Measurements from ENCODE around the gene APC. TPM values are rescaled to one million over a fixed set of nuclear protein-coding genes. Genes with fewer than 3 reads are reported as not detected.

The APC gene
- total and polyA plus RNA-seq, 2 donors (not counting 1 experiment from before 2014, with no cell fraction given) = 8.1 to 55.8 TPM

GRCh38 chr5:112738191-112738560 lies 491 bp downstream of the APC start:
- ChIA-PET POLR2A (no interaction called here), CTCF (interaction anchor here (1.0 to 2.7 kb wide), 4 partner anchors 14 to 209 kb away, joined by 3 to 13 read pairs (median 4); no protein-coding TSS in a partner anchor)
- Histone ChIP-seq H3K4me2 (replicated peaks; ENCODE audit: low read depth, low read length, poor library complexity, severe bottlenecking) (peak overlapping the region; percentile 81), H3K79me2 (ENCODE audit: control insufficient read depth, insufficient read depth, low read length) (peaks cover 56% of the 10 kb centered on the region), H3K36me3 (replicated peaks in 1 of 2; ENCODE audit: control extremely low read depth in 1 of 2, control insufficient read depth in 1 of 2, extremely low read depth in 1 of 2, insufficient read depth in 2 of 2, low read length in 1 of 2) (peaks cover 0 to 1% of the 10 kb centered on the region in 2 experiments), H3K4me3 (ENCODE audit: control extremely low read depth in 1 of 5, extremely low read depth in 1 of 5, insufficient read depth in 1 of 5, low read depth in 2 of 5, low read length in 4 of 5) (peak overlapping the region; percentile 61 to 93 (median 71)), H3K27ac (ENCODE audit: low read length in 2 of 2) (peak overlapping the region in 1 of 2 donors; percentile 52), H3K9ac (ENCODE audit: low read length) (peak overlapping the region; percentile 93), H3K27me3 (replicated peaks in 1 of 4; ENCODE audit: control extremely low read depth in 1 of 4, control insufficient read depth in 3 of 4, insufficient read depth in 4 of 4, low read length in 3 of 4) (no peaks in the 10 kb centered on the region), H4K20me1 (ENCODE audit: control insufficient read depth, insufficient read depth, low read length, poor library complexity, severe bottlenecking) (peaks cover 4% of the 10 kb centered on the region), H2AFZ (ENCODE audit: insufficient read depth, low read depth, low read length, poor library complexity, severe bottlenecking) (peak overlapping the region; percentile 94), H3K9me3 (ENCODE audit: control extremely low read depth in 1 of 3, control insufficient read depth in 2 of 3, insufficient read depth in 1 of 3, low read length in 2 of 3) (no peaks in the 10 kb centered on the region), H3K4me1 (ENCODE audit: control insufficient read depth in 2 of 2, insufficient read depth in 2 of 2, low read length in 2 of 2) (peaks cover 7 to 12% of the 10 kb centered on the region in 2 donors)
- Mint-ChIP-seq H3K4me1 (peaks cover 27% of the 10 kb centered on the region), H3K9me3 (ENCODE audit: insufficient read depth) (no peaks in the 10 kb centered on the region), H3K27ac (peak overlapping the region; percentile 83), H3K4me3 (peak overlapping the region; percentile 98), H3K27me3 (no peaks in the 10 kb centered on the region)
- WGBS (ENCODE audit: insufficient coverage) = 29% methylated on average over 4 of the region's 5 CpGs
- intact Hi-C loops (cut with micrococcal nuclease) = no loop called here
- ATAC-seq (ENCODE audit: low read depth) (no peak), DNase-seq (peak; percentile 23)
- no peak for TF ChIP-seq CTCF (IDR thresholded peaks at IDR 0.05)
- TF ChIP-seq EZH2 (IDR thresholded peaks at IDR 0.05; ENCODE audit: borderline replicate concordance, insufficient read depth, low read depth, low read length, poor library complexity, severe bottlenecking) = no peak

GRCh38 chr5:112742424-112742823 lies 4.7 kb downstream of the APC start:
- no peak for DNase-seq
- Mint-ChIP-seq H3K27ac (no peak overlapping the region), H3K4me1 (peaks cover 19% of the 10 kb centered on the region), H3K27me3 (no peaks in the 10 kb centered on the region), H3K9me3 (ENCODE audit: insufficient read depth) (no peaks in the 10 kb centered on the region), H3K4me3 (no peak overlapping the region)
- no peak for ATAC-seq (ENCODE audit: low read depth)
- Histone ChIP-seq H2AFZ (ENCODE audit: insufficient read depth, low read depth, low read length, poor library complexity, severe bottlenecking) (no peak overlapping the region), H3K9me3 (ENCODE audit: control extremely low read depth in 1 of 3, control insufficient read depth in 2 of 3, insufficient read depth in 1 of 3, low read length in 2 of 3) (no peaks in the 10 kb centered on the region), H3K4me2 (replicated peaks; ENCODE audit: low read depth, low read length, poor library complexity, severe bottlenecking) (no peak overlapping the region), H3K36me3 (replicated peaks in 1 of 2; ENCODE audit: control extremely low read depth in 1 of 2, control insufficient read depth in 1 of 2, extremely low read depth in 1 of 2, insufficient read depth in 2 of 2, low read length in 1 of 2) (no peaks in the 10 kb centered on the region), H4K20me1 (ENCODE audit: control insufficient read depth, insufficient read depth, low read length, poor library complexity, severe bottlenecking) (peaks cover 16% of the 10 kb centered on the region), H3K4me1 (ENCODE audit: control insufficient read depth in 2 of 2, insufficient read depth in 2 of 2, low read length in 2 of 2) (peaks cover 7% of the 10 kb centered on the region in 2 donors), H3K27me3 (replicated peaks in 1 of 4; ENCODE audit: control extremely low read depth in 1 of 4, control insufficient read depth in 3 of 4, insufficient read depth in 4 of 4, low read length in 3 of 4) (no peaks in the 10 kb centered on the region), H3K27ac (ENCODE audit: low read length in 2 of 2) (no peak overlapping the region), H3K79me2 (ENCODE audit: control insufficient read depth, insufficient read depth, low read length) (peaks cover 49% of the 10 kb centered on the region), H3K9ac (ENCODE audit: low read length) (no peak overlapping the region), H3K4me3 (ENCODE audit: control extremely low read depth in 1 of 5, extremely low read depth in 1 of 5, insufficient read depth in 1 of 5, low read depth in 2 of 5, low read length in 4 of 5) (no peak overlapping the region)
- 98% methylated on average over 3 of the region's 3 CpGs for WGBS (ENCODE audit: insufficient coverage)
- intact Hi-C loops (cut with micrococcal nuclease) = no loop called here
- TF ChIP-seq EZH2 (IDR thresholded peaks at IDR 0.05; ENCODE audit: borderline replicate concordance, insufficient read depth, low read depth, low read length, poor library complexity, severe bottlenecking) = no peak
- no peak for TF ChIP-seq CTCF (IDR thresholded peaks at IDR 0.05)
- CTCF ChIA-PET = no interaction called here
- POLR2A ChIA-PET = no interaction called here

Measured in B cell (primary cell).